Stimulated activated CD4-positive, alpha-beta T cell treated with anti-CD3 and anti-CD28 coated beads, Interleukin-2, amount 100 ng/mL, for 24 hours (primary cell): Measurements from ENCODE around the gene PSMG4.

Source experiments
- DNase-seq, 2 donors: peaks; one replicate each; pipeline ENCODE4 v3.0.0-alpha.2; 2020

Gene PSMG4

GRCh38 chr6:3311826-3312225 is 53.1 kb downstream of the PSMG4 start:
- DNase-seq: no peak

DNA sequence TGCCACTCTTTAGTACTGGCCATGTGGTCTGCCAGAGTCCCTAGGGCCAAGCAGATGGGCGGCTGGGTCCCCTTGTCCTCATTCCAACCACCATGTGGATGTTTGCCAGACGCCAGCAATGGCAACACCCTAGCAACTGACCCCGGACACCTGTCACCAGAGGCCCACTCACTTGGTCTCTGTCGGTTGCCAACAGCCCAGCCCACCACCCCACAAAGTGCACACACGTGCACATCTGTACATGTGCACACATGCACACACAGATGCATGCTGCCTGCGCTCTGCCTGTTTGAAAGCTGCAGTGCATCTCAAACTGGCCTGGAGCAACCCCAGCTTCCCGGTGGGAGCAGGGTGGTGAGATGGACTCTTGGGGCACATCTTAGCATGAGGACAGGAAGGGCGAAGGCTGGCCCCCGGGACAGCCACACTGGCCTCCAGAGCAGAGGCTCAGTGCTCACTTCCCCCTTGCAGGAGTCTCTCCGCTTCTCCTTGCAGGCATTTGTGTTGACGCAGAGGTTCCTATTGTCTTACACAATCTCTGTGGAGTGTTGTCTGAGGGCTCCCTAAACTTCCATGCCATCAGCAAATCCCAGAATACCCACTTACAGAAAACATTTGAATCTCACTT is 54.0 kb downstream of the PSMG4 start:
- no peak for DNase-seq

- no peak for DNase-seq
These were observed 55.4 kb downstream of the PSMG4 start for GRCh38 chr6:3314176-3314575.

DNA sequence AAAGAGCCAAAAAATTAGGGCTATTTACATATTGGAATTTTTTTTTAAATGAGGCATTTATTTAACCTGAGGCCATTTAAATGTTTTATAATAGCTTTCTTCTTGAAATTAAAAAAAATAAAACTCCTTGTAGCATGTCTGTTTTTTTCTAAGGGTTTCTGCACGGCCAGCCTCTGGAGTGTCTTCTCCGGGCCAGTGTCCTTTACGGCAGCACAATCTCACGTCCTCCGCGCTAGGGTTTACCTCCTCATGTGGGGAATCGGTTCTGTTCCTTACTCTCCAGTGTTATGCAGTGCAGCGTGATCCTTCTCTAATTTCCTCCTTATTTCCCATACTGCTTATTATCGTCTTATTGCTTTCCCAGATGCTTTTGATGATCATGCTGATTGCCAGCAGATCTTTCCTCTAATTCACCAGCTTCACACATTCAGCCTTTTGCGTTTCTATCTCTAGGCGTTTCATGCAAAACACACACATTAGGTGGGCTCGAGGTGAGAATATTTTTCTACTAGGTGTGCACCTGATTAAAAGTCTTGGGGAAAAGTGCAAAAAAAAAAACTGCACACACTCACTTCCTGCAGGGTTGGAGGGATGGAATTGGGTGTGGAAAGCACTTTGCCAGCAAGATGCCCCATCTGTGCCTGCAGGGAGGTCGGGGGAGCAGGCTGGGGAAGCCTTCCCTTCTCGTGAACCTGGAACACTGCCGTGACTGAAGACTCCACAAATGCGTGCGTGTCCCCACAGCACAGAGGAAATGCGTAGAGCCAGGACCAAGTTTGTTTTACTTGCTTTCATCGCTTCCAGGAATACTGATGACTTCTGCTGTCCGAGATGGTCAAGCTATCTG is 56.1 kb downstream of the PSMG4 start:
- DNase-seq: no peak

GRCh38 chr6:3315841-3316240 is 57.1 kb downstream of the PSMG4 start:
- DNase-seq: no peak

GRCh38 chr6:3316331-3316730 is 57.6 kb downstream of the PSMG4 start:
- no peak for DNase-seq

GRCh38 chr6:3316818-3317217 is 58.1 kb downstream of the PSMG4 start:
- no peak for DNase-seq
